Activated CD8-positive, alpha-beta T cell treated with anti-CD3 and anti-CD28 coated beads for 36 hours (primary cell): ENCODE data around the gene SPSB1. TPM values are rescaled to one million over a fixed set of nuclear protein-coding genes. Genes with fewer than 3 reads are reported as not detected.

Experiments
- ATAC-seq: fragments of 200-7000 bp; cut with Tn5 transposase; one replicate; pipeline ENCODE4 v1.10.0; 2021; ENCODE audit warnings: mild to moderate bottlenecking, moderate library complexity
- CTCF ChIA-PET: fragments of 350-600 bp; sonication (Branson Sonifier 250); formaldehyde crosslinking; loops from one replicate; lab custom pipeline; 2021; ENCODE audit warnings: antibody characterized with exemption; lab: Charles Lee
- POLR2A ChIA-PET: fragments of 350-600 bp; sonication (Branson Sonifier 250); formaldehyde crosslinking; loops from one replicate; lab custom pipeline; 2021; ENCODE audit warnings: antibody characterized with exemption; lab: Charles Lee
- DNase-seq: peaks from one replicate; pipeline ENCODE4 v3.0.0-alpha.2; 2020
- H3K27ac Mint-ChIP-seq: one replicate; pipeline ENCODE4 v1.8.0; 2021; ENCODE audit warnings: mild to moderate bottlenecking, mixed read lengths
- H3K27me3 Mint-ChIP-seq: one replicate; pipeline ENCODE4 v1.8.0; 2021; ENCODE audit warnings: mixed read lengths
- H3K36me3 Mint-ChIP-seq: one replicate; pipeline ENCODE4 v1.8.0; 2021; ENCODE audit warnings: low read depth, mixed read lengths
- H3K4me1 Mint-ChIP-seq: one replicate; pipeline ENCODE4 v1.8.0; 2021; ENCODE audit warnings: low read depth, mixed read lengths
- H3K4me3 Mint-ChIP-seq: one replicate; pipeline ENCODE4 v1.8.0; 2021; ENCODE audit warnings: mild to moderate bottlenecking, moderate library complexity, mixed read lengths
- H3K9me3 Mint-ChIP-seq: one replicate; pipeline ENCODE4 v1.8.0; 2021; ENCODE audit warnings: mixed read lengths
- intact Hi-C: fragments of 100-400 bp; cut with micrococcal nuclease; formaldehyde crosslinking; loops from one replicate; pipeline ENCODE4 v1.10.0; 2022
- total RNA-seq, 2 experiments: library from RNA; stranded (reverse); gene quantifications; one replicate each; pipeline ENCODE4 v1.2.3, GENCODE V29; 2021
- TF ChIP-seq, protein P1 (sequence below): fragments of 200-600 bp; IDR thresholded peaks from one replicate; pipeline ENCODE4 v1.8.0; 2022; ENCODE audit warnings: antibody characterized with exemption, mild to moderate bottlenecking

The SPSB1 gene
- total RNA-seq, 2 experiments from 2014 or later = 1.1 to 1.5 TPM

DNA sequence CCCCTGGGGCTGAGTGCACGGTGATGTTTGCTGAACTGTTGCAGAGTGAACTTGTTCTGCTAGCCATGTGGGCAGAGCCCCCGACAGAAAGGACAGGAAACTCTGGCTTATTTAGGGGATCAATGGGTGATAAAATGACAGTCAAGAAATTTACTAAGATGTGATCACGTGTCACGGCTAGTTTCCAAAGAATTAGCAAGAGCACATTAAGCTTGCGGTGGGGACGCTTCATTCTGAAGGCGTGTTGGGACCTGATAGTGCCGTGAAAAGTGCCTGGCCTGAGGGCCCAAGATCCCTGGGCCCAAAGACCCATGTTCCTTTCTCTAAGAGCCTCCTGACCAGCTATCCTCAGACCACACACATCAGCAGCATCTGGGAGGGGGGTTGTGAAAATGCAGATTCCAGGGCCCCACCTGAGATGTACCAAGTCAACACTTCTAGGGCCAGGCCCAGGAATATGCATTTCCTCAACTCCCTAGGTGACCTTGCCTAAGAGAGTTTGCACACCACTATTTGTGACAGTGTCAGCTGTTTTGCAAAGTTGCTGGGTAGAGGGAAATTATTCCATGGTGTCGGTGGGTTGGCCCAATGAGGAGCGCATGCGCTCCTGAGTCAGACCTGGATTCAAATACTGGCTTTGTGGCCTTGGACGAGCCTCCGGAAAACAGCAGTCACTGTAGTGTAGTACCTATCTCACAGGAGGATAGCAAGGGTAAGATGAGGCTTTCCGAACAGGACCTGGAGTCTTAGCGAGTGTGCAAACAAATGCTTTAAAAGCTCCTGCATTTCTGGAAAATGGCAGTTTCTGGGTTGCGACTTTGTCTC, 77.5 kb downstream of the SPSB1 start:
- DNase-seq = no peak
- Mint-ChIP-seq H3K4me1 (peaks cover 6% of the 10 kb centered on the region), H3K4me3 (no peak overlapping the region), H3K27ac (no peak overlapping the region), H3K36me3 (no peaks in the 10 kb centered on the region), H3K27me3 (no peaks in the 10 kb centered on the region), H3K9me3 (no peaks in the 10 kb centered on the region)
- TF ChIP-seq, protein P1, sequence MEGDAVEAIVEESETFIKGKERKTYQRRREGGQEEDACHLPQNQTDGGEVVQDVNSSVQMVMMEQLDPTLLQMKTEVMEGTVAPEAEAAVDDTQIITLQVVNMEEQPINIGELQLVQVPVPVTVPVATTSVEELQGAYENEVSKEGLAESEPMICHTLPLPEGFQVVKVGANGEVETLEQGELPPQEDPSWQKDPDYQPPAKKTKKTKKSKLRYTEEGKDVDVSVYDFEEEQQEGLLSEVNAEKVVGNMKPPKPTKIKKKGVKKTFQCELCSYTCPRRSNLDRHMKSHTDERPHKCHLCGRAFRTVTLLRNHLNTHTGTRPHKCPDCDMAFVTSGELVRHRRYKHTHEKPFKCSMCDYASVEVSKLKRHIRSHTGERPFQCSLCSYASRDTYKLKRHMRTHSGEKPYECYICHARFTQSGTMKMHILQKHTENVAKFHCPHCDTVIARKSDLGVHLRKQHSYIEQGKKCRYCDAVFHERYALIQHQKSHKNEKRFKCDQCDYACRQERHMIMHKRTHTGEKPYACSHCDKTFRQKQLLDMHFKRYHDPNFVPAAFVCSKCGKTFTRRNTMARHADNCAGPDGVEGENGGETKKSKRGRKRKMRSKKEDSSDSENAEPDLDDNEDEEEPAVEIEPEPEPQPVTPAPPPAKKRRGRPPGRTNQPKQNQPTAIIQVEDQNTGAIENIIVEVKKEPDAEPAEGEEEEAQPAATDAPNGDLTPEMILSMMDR = no peak
- CTCF ChIA-PET = interaction anchor here (1.5 to 1.7 kb wide), 2 partner anchors 58 to 260 kb away, joined by 3 to 4 read pairs; no protein-coding TSS in a partner anchor
- no peak for ATAC-seq
- intact Hi-C loops = no loop called here
- POLR2A ChIA-PET = no interaction called here

DNA sequence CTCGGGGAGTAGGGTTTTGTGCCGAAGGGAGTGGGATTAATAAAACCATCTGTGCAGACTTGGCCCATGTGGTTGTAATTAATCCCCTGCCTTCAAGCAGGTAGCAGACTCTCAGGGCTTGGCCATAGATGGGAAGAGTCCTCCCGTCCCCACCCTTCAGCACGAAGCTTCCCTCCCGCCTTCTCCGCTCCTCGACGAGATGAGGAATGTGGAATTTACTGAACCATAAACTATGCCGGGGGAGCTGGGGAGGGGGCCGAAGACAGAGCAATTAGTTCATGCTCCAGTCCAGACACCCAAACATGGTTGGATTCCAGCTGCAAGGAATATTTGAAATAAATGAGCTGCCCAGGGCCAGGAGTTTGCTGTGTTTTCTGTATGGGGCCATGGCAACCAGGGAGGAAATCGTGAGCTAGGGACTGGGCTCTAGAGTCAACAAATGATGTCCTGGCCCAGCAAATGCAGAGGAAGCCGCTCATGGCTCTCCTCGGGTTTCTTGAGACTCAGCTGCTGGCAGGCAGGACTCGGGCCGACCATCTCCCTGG, 78.8 kb downstream of the SPSB1 start:
- H3K4me1 Mint-ChIP-seq = peaks cover 6% of the 10 kb centered on the region
- ChIA-PET CTCF (interaction anchor here (1.5 to 1.7 kb wide), 3 partner anchors 57 to 124 kb away, joined by 3 to 4 read pairs (median 4); no protein-coding TSS in a partner anchor), POLR2A (interaction anchor here (1.0 kb wide), 1 partner anchor 69 kb away, joined by 3 read pairs; no protein-coding TSS in a partner anchor)
- DNase-seq = no peak
- intact Hi-C loops = no loop called here
- no peaks in the 10 kb centered on the region for H3K36me3 Mint-ChIP-seq
- H3K4me3 Mint-ChIP-seq = no peak overlapping the region
- H3K27me3 Mint-ChIP-seq = no peaks in the 10 kb centered on the region
- ATAC-seq = no peak
- no peak overlapping the region for H3K27ac Mint-ChIP-seq
- no peaks in the 10 kb centered on the region for H3K9me3 Mint-ChIP-seq
- TF ChIP-seq, protein P1 = no peak

DNA sequence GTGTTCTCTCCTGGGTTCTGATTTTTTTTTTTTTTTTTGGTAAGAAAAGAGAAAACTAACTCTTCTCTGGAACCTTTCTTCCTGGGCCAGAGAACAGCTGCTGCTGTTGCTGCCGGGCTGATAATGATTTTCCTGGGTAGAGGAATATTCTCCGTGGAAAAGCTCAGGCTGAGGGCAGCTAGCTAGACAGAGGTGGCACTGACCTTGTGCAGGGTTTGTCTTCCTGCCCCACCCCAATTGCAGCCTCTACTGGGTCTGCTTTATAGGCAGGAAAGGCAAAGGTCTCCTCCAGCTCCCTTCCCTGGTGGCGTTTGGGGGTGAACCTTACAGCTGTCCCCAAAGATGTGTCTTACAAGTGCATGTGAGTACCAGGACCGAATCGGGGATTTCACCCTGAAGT, 79.3 kb downstream of the SPSB1 start:
- H3K9me3 Mint-ChIP-seq = no peaks in the 10 kb centered on the region
- intact Hi-C loops = no loop called here
- H3K36me3 Mint-ChIP-seq = no peaks in the 10 kb centered on the region
- H3K27me3 Mint-ChIP-seq = no peaks in the 10 kb centered on the region
- H3K27ac Mint-ChIP-seq = no peak overlapping the region
- TF ChIP-seq, protein P1 = no peak
- H3K4me3 Mint-ChIP-seq = no peak overlapping the region
- ChIA-PET CTCF (interaction anchor here (1.5 to 1.7 kb wide), 3 partner anchors 57 to 124 kb away, joined by 3 to 4 read pairs (median 4); no protein-coding TSS in a partner anchor), POLR2A (interaction anchor here (1.0 kb wide), 1 partner anchor 69 kb away, joined by 3 read pairs; no protein-coding TSS in a partner anchor)
- no peak for DNase-seq
- ATAC-seq = no peak
- peaks cover 6% of the 10 kb centered on the region for H3K4me1 Mint-ChIP-seq

DNA sequence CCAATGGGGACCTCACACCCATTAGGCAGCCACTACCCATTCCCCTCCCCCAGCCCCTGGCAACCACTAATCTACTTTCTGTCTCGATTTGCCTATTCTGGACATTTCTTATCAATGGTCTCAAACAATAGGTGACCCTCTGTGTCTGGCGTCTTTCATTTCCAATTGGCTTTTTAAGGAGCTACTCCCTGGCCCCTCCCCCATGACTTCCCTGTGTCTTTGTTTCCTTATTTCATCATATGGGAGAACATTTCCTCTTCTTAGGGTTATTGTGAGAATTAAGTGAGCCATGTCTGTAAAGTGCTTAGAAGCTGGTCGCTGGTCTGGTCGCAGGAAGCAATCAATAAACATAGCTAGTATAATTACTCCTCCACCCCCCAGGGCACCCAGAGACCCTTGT, 80.9 kb downstream of the SPSB1 start:
- DNase-seq (no peak), ATAC-seq (no peak)
- CTCF ChIA-PET = interaction anchor here (1.4 to 1.9 kb wide), 2 partner anchors 16 to 107 kb away, joined by 4 read pairs; no protein-coding TSS in a partner anchor
- no peaks in the 10 kb centered on the region for H3K9me3 Mint-ChIP-seq
- H3K4me1 Mint-ChIP-seq = peaks cover 2% of the 10 kb centered on the region
- no peaks in the 10 kb centered on the region for H3K27me3 Mint-ChIP-seq
- intact Hi-C loops = no loop called here
- H3K36me3 Mint-ChIP-seq = no peaks in the 10 kb centered on the region
- TF ChIP-seq, protein P1 = no peak
- no peak overlapping the region for H3K27ac Mint-ChIP-seq
- no peak overlapping the region for H3K4me3 Mint-ChIP-seq
- POLR2A ChIA-PET = no interaction called here
